KOPT-K1 (cell line): ENCODE data around the gene ZNF644.

ENCODE experiments used
- H3K27ac ChIP-seq: fragments of 200-600 bp; sonication (generic); 2 replicates; pipeline ENCODE4 v1.5.1; 2016; ENCODE audit warnings: antibody characterized with exemption, mild to moderate bottlenecking, low read depth, low read length; ENCODE audit not compliant: poor library complexity, severe bottlenecking
- H3K36me3 ChIP-seq: fragments of 200-600 bp; sonication (generic); 2 replicates; pipeline ENCODE4 v1.5.1; 2017; ENCODE audit warnings: antibody characterized with exemption, mild to moderate bottlenecking, low read length, moderate library complexity; ENCODE audit not compliant: insufficient read depth
- H3K9me3 ChIP-seq: fragments of 200-600 bp; sonication (generic); 2 replicates; pipeline ENCODE4 v1.5.1; 2017; ENCODE audit warnings: antibody characterized with exemption, low read length, mild to moderate bottlenecking; ENCODE audit not compliant: insufficient read depth, poor library complexity, severe bottlenecking

The ZNF644 gene

GRCh38 chr1:90986953-90987352 lies 34.9 kb downstream of the ZNF644 start:
- peaks cover 52% of the 10 kb centered on the region for H3K9me3 ChIP-seq
- H3K36me3 ChIP-seq: peaks cover 58% of the 10 kb centered on the region
- H3K27ac ChIP-seq: no peak overlapping the region

- Histone ChIP-seq H3K9me3 (peaks cover 18% of the 10 kb centered on the region), H3K36me3 (peaks cover 87% of the 10 kb centered on the region), H3K27ac (no peak overlapping the region)
Observed at GRCh38 chr1:90977522-90977921, 44.3 kb downstream of the ZNF644 start.

- Histone ChIP-seq H3K36me3 (peaks cover 74% of the 10 kb centered on the region), H3K9me3 (peaks cover 12% of the 10 kb centered on the region), H3K27ac (no peak overlapping the region)
Observed at GRCh38 chr1:90973897-90974798, 47.7 kb downstream of the ZNF644 start.

- H3K9me3 ChIP-seq: peaks cover 4% of the 10 kb centered on the region
- no peak overlapping the region for H3K27ac ChIP-seq
- H3K36me3 ChIP-seq: peaks cover 42% of the 10 kb centered on the region
Observed at GRCh38 chr1:90970208-90970607, 51.6 kb downstream of the ZNF644 start.

- Histone ChIP-seq H3K36me3 (peaks cover 39% of the 10 kb centered on the region), H3K9me3 (peaks cover 4% of the 10 kb centered on the region), H3K27ac (no peak overlapping the region)
Observed at GRCh38 chr1:90969241-90969640, 52.6 kb downstream of the ZNF644 start.

GRCh38 chr1:90964444-90965035 lies 57.3 kb downstream of the ZNF644 start:
- no peak overlapping the region for H3K27ac ChIP-seq

GRCh38 chr1:90963651-90964050 lies 58.2 kb downstream of the ZNF644 start:
- peaks cover 21% of the 10 kb centered on the region for H3K9me3 ChIP-seq
- peaks cover 21% of the 10 kb centered on the region for H3K36me3 ChIP-seq
- no peak overlapping the region for H3K27ac ChIP-seq

More at GRCh38 chr1:90964444-90965035, 57.3 kb downstream of the ZNF644 start:
- Histone ChIP-seq H3K36me3 (peaks cover 18% of the 10 kb centered on the region), H3K9me3 (peaks cover 14% of the 10 kb centered on the region)

- H3K27ac ChIP-seq: no peak overlapping the region
- H3K36me3 ChIP-seq: peaks cover 21% of the 10 kb centered on the region
- peaks cover 26% of the 10 kb centered on the region for H3K9me3 ChIP-seq
Observed at GRCh38 chr1:90963236-90963635, 58.6 kb downstream of the ZNF644 start.

GRCh38 chr1:90959352-90960206 lies 62.3 kb downstream of the ZNF644 start:
- H3K9me3 ChIP-seq: peaks cover 58% of the 10 kb centered on the region
- no peak overlapping the region for H3K27ac ChIP-seq
- peaks cover 38% of the 10 kb centered on the region for H3K36me3 ChIP-seq

GRCh38 chr1:90957497-90957896 lies 64.3 kb downstream of the ZNF644 start:
- peaks cover 58% of the 10 kb centered on the region for H3K9me3 ChIP-seq
- no peak overlapping the region for H3K27ac ChIP-seq
- H3K36me3 ChIP-seq: peaks cover 35% of the 10 kb centered on the region

- Histone ChIP-seq H3K36me3 (peaks cover 34% of the 10 kb centered on the region), H3K27ac (no peak overlapping the region), H3K9me3 (peaks cover 56% of the 10 kb centered on the region)
Observed at GRCh38 chr1:90955769-90956168, 66.1 kb downstream of the ZNF644 start.

- H3K36me3 ChIP-seq: peaks cover 21% of the 10 kb centered on the region
- peaks cover 30% of the 10 kb centered on the region for H3K9me3 ChIP-seq
- no peak overlapping the region for H3K27ac ChIP-seq
Observed at GRCh38 chr1:90952906-90953305, 68.9 kb downstream of the ZNF644 start.

GRCh38 chr1:90951009-90951408 lies 70.8 kb downstream of the ZNF644 start:
- peaks cover 13% of the 10 kb centered on the region for H3K9me3 ChIP-seq
- H3K36me3 ChIP-seq: peaks cover 13% of the 10 kb centered on the region
- H3K27ac ChIP-seq: no peak overlapping the region

- Histone ChIP-seq H3K9me3 (no peaks in the 10 kb centered on the region), H3K27ac (no peak overlapping the region), H3K36me3 (peaks cover 7% of the 10 kb centered on the region)
Observed at GRCh38 chr1:90948301-90948700, 73.5 kb downstream of the ZNF644 start.

- H3K27ac ChIP-seq: no peak overlapping the region
- peaks cover 12% of the 10 kb centered on the region for H3K36me3 ChIP-seq
Observed at GRCh38 chr1:90946630-90947029, 75.2 kb downstream of the ZNF644 start.

More at GRCh38 chr1:90946630-90947029, 75.2 kb downstream of the ZNF644 start:
- no peaks in the 10 kb centered on the region for H3K9me3 ChIP-seq
